Umbilical cord (tissue), 2 donors: ENCODE results near the gene PRKAB1. TPM values are rescaled to one million over a fixed set of nuclear protein-coding genes. Genes with fewer than 3 reads are reported as not detected.
A peak's percentile ranks its signal among the peaks of the same experiment; 100 is the strongest.
"Not testable (repeated sequence)": the region's sequence is repeated elsewhere in the genome, so short reads cannot be mapped to it uniquely, and the experiment has no call there.

Experiments
- DNase-seq: peaks from one replicate; pipeline ENCODE4 v3.0.0-alpha.2; 2015; ENCODE audit warnings: low spot score
- total RNA-seq: library from RNA; depleted of rRNA; stranded (reverse); fragments of >200 nt; gene quantifications from one replicate; pipeline ENCODE4 v1.2.3, GENCODE V29; 2014; ENCODE audit warnings: low replicate concordance; ENCODE audit not compliant: insufficient read depth

Gene PRKAB1, protein sequence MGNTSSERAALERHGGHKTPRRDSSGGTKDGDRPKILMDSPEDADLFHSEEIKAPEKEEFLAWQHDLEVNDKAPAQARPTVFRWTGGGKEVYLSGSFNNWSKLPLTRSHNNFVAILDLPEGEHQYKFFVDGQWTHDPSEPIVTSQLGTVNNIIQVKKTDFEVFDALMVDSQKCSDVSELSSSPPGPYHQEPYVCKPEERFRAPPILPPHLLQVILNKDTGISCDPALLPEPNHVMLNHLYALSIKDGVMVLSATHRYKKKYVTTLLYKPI
- total RNA-seq, result 16.1 TPM

DNA sequence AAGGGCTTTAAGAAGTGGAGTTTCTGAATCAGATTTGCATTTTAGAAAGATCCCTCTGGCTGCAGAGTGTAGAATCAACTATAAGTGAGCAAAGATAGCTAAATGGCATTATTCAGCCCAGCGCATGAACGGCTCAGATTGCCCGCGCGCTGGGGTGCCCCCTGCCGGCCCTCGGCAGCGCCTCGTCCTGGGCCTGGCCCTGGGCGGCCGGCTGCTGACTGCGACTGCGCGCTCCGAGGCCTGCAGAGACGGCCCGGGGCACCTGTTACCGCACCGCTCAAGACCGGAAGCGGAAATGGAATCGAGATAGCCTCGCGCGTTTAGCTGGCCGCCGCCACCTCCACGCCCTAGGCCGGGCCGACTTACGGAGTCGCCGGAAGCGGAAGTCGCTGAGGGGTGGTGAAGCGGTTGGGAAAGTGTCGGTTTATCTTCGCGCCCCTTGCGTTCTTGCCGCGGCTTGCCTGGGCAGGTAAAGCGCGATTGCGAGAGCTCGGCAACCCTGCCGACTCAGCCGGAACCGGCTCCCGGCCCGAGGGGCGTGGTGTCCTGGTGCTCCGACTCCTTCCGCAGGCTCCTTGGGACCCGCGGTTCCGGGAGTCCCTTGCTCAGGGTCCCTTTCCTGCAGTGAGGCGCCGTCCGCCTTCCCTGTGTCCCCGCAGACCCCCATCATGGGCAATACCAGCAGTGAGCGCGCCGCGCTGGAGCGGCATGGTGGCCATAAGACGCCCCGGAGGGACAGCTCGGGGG lies at the start of gene PRKAB1:
PRKAB1 (plus strand) TSS at position 557 of the 747 bp plus-strand sequence; CDS start at position 669, 112 bp downstream.
- DNase-seq, result peak; percentile 98

DNA sequence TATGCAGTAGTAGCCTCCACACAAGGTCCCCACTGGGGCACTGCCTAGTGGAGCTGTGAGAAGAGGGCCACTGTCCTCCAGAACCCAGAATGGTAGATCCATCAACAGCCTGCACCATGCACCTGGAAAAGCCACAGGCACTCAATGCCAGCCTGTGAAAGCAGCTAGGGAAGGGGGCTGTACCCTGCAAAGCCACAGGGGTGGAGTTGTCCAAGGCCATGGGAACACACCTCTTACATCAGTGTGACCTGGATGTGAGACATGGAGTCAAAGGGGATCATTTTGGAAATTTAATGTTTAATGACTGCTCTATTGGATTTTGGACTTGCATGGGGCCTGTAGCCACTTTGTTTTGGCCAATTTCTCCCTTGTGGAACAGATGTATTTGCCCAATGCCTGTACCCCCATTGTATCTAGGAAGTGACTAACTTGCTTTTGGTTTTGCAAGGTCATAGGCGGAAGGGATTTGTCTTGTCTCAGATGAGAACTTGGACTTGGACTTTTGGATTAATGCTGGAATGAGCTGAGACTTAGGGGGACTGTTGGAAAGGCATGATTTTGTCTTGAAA lies 49.5 kb upstream of the PRKAB1 start:
- not testable (repeated sequence) for DNase-seq

DNA sequence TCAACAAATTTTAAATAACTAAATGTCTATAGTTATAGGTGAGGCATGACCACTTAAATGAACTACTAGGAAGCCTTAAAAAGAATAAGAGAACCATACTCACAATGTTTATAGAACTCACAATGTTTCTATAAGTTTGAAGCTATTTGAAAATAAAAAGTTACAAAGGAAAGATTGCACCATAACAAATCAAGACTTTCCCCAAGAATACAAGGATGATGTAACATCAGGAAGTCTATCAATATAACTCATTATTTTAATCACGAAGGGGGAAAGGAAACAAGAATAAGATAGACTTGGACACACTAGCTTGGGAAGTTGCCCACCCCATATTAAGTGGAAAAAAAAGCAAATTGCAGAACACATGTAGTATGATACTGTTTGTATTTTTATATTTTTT lies 47.4 kb upstream of the PRKAB1 start:
- DNase-seq, result no peak

DNA sequence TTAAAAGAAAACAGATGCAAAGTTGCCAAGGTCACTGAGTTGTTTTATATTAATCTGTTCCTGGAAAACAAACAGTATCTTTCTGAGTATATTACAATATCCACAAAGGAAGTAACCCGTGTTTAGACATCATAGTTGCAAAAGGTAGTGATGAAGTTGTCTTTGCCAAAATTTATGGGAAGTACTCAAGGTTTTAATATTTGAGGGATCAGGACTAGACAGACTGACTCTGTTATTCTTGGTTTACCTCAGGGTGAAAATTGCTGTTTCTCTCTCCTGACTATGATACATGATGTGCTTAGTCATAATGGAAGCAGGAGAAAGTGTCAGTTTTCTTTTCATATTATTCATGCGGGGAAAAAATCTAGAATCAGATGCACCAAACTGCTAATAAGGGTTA lies 46.1 kb upstream of the PRKAB1 start:
- DNase-seq, result no peak

DNA sequence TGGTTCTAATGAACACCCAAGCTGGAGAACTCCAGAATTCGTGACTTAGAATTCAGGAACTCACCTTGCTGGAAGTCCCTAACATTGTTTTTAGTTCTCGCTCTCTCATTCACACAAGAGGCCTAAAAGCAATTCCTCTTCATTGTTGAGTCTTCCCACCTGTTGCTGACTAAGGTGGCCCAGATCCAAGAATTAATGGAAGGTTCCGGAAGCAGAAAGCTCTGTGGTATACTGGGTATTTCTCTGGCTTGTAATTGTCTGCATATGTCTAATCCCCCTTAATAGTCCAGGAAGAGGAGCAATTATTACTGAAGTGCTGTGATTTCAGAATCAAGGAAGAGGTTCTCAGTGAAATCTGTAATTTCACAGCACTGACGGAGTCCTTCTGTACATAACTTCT lies 43.0 kb upstream of the PRKAB1 start:
- DNase-seq, result no peak

DNA sequence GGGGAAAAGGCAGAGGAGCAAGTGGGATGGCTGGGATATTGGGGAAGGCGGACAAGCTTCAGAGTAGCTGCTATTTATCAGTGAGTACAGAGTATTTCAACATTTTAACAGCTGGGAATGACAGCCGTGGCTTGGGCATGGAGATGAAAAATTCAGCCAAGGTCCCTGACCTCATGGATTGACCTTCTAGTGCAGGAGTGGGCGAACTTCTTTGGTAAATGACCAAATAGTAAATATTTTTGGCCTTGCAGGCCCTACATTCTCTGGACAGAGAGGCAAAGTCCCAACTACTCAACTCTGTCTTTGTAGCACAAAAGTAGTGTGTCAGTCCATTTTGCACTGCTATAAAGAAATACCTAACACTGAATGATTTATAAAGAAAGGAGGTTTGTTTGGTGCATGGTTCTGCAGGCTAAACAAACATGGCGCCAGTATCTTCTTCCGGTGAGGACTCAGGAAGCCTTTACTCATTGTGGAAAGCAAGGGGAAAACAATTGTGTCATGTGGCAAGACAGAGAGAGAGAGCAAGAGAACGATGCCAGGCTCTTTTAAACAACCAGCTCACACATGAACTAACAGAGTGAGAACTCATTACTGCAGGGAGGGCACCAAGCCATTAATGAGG lies 40.8 kb upstream of the PRKAB1 start:
- DNase-seq, result no peak

DNA sequence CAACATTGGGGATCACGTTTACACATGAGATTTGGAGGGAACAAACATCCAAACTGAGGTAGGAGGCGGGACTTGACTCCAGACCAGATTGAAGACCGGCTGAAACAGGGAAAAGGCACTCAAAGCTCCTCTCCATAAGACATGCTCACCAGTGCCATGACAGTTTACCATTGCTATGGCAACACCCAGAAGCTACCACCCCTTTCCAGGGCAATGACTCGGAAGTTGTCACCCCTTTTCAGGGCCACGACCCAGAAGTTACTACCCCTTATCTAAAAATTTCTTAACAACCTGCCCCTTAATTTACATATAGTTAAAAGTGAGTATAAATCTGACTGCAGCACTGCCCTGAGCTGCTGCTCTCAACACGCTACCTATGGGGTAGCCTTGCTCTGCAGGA lies 40.2 kb upstream of the PRKAB1 start:
- no peak for DNase-seq

DNA sequence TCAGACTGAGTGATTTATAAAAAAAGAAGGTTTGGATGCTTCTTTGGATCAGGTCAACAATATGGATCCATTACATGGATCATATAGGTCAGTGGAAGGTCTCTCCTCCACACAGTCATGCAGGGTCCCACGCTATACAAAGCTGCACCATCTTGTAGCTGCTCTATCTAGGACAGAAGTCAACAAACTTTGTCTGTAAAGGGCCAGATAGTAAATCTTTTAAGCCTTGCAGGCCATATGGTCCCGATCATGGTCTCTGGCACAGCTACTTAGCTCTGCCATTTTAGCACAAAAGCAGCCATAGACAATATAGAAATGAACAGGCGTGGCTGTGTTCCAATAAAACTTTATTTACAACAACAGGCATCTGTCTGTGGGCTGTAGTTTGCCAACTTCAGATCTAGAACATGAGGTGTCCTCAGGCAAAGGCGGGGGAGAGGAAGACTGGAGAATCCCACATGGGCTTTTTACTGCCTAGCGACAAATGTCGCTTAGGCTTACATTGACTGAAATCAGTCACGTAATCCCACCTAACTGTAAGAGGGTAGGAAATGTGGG lies 37.6 kb upstream of the PRKAB1 start:
- DNase-seq, result no peak

DNA sequence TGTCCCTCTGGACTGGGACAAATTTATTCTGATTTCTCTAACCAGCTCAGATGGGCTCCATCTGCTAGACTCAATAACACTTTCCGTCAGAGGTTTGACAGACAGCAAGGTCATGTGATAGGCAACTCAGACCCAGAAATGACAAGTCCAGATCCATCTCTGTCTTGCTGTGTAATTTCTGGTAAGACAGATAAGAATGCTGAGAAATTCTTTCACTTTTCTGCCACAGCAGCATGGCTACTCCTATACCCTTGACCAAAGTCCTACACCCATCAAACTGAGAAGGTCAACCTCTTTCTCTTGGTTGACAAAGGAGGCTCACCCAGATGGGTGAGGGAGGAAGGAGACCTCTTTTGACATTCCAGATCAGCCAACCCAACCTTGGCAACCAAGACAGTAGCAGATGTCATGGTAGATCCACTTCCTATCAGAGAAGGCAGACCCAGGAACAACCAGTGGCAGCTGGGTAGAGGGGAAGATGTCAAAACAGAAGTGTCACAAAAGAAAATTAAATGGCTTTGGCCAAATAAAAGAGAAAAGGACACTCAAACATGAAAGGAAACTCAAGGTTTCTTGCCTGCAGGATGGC lies 36.9 kb upstream of the PRKAB1 start:
- DNase-seq, result no peak

DNA sequence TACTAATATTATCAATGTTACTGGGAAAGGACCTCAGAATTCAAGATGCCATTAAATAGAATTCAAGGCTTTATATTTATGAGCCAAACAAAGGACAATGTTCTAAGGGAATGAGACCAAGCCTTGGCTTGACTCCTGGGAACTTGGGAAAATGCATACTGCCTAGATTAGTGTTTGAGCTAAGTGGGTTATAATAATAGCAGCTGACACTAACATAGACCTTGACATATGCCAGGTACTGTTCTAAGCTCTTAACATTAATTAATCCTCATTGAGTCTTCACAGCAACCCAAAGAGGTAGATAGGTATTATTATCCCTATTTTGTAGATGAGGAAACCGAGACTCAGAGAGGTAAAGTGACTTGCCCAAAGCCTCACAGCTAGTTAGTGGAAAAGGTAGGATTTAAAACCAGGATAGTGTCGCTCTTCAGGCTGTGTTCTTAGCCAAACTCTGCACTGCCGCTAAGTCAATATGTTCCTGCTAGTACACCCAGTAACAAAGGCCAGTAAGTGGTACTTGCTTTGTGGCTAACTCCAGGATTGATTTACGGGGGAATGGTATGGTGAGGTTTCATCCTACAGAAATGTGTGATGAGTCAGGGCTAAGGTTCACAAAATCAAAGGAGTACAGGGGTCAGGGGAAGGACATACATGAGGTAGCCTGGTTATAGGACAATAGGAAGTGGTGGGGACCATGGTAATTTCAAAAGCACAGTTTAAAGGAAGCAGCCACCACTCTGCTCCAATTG lies 35.8 kb upstream of the PRKAB1 start:
- no peak for DNase-seq

DNA sequence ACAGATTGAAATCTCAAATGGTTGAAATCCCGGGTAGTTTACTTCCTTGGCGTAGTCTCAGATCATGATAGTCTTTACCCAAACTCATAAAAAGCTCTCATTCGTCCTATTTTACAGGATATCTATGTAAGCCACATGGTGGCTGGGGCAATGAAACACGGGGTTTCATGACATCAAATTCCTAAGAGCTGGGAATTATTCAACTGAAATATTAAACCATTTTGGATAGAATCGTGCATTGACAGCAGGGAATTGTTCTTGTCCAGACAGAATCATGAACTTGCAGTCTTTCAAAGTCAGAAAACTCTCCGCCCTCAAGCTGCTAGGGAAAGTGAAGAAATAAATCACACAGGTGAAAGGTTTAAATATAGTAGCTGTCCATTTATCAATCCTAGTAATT lies 33.2 kb upstream of the PRKAB1 start:
- DNase-seq, result no peak

DNA sequence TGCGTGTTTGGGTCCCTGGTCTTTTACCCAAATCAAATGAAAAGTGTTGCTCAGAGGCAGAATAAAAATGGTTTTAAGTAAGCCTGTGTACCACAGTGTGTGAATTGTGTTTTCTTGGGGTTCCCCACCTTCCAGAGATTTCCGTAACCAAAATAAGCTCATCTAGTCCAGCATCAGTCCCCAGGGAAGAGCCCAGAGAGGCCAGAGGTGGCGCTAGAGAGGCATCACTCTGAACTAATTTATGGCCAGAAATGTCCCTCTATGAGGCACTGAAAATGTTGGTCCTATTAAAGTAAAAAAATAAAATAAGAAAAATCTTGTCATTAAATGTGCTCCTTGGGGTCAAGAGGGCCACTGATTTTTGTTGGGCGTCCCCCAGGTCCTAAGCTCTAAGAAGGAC lies 24.9 kb upstream of the PRKAB1 start:
- DNase-seq, result no peak

DNA sequence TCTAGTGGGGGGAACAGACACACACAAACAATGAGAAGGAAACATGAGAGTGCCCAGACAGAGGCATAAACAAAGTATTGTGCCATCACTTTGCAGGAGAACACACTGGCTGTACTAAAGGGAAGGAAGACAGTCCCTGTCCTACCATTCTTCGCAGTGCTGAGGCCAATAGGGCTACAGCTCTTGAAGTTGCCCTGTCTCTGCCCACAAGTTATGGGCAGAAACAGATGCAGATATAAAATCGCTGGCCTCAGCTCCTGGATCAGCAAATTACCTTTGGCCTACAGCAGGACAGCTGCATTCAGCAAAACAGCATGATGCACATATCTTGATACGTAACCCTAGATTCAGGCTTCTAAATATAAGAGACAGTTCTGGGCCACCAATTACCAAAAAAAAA lies 23.0 kb upstream of the PRKAB1 start:
- DNase-seq, result no peak

DNA sequence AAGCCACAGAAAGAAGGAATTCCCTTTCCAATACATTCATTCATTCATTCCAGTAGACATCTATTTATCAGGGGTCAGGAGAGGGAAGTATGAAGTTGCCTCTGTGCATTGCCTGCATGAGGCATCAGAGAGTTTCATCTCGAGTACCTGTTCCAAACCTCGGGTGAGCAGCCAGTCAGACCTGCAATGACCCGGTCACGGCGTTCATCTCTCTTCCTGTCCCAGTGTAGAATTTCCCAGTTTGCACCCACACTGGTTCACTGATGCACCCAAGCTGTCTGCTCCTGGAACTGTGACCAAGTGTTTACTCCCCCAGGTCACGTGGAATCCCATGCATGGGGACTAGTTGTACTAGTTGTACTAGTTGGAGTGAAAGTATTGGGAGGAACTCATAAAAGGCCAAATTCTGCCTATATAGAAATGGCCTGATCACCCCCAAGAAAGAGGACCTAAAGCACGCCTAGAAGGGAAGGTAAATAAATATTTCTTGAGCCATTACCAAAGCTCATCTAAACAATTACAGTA lies 22.3 kb upstream of the PRKAB1 start:
- no peak for DNase-seq

DNA sequence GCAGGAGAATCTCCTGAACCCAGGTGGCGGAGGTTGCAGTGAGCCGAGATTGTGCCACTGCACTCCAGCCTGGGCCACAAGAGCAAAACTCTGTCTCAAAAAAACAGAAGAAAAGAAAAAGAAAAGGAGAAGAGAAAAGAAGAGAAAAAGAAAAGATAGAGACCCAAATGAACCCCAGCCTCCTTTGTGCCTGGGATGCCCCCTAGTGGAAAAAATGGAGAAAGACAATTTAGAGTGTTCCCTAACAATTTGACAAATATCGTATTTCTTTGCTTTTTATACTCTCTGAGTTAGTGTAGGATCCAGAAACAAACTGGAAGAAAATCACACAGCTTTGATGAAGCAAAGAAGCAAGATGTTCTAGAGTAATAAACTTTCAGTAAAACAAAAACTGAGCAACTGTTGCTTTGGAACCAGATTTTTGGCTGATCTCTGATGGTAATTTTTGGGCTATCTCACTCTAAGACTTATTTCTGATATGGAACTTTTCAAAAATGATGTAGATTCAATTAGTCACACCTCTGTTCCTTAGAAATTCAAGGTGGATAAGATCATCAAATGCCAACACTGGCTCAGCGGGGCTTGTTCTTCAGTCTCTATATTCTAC lies 18.6 kb upstream of the PRKAB1 start:
- DNase-seq, result no peak

DNA sequence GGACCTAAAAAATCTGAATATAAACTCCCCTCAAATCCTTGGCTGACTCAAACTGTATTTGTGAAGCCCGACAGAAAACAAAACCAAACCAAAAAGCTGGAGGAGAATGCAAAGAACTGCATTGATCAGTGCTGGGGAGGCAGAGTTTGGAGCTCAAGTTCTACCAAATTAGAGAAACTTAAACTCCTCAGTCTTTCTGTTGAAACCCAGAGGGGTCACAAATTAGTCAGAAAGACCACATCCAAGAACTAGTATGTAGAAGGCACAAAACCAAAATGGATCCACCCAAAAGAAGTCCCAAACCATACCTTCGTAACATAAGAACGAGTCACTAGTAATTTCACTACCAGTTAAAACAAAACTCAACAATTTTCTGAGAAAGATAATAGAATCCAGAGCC lies 15.3 kb upstream of the PRKAB1 start:
- no peak for DNase-seq

DNA sequence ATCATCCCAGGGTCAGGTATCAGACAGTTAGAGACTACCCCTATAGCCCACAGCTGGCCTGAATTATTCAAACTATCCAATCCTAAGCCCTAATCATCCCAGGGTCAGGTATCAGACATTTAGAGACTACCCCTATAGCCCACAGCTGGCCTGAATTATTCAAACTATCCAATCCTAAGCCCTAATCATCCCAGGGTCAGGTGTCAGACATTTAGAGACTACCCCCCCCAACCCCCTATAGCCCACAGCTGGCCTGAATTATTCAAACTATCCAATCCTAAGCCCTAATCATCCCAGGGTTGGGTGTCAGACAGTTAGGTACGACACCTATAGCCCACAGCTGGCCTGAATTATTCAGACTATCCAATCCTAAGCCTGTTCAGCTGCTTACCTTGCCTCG lies 10.9 kb upstream of the PRKAB1 start:
- DNase-seq, result not testable (repeated sequence)

DNA sequence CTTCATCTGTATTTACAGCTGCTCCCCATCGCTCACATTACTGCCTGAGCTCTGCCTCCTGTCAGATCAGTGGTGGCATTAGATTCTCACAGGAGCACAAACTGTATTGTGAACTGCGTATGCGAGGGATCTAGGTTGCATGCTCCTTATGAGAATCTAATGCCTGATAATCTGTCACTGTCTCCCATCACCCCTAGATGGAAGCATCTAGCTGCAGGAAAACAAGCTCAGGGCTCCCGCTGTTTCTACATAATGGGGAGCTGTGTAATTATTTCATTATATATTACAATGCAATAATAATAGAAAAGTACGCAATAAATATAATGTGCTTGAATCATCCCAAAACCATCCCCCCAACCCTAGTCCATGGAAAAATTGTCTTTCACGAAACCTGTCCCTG lies 9.8 kb upstream of the PRKAB1 start:
- not testable (repeated sequence) for DNase-seq

DNA sequence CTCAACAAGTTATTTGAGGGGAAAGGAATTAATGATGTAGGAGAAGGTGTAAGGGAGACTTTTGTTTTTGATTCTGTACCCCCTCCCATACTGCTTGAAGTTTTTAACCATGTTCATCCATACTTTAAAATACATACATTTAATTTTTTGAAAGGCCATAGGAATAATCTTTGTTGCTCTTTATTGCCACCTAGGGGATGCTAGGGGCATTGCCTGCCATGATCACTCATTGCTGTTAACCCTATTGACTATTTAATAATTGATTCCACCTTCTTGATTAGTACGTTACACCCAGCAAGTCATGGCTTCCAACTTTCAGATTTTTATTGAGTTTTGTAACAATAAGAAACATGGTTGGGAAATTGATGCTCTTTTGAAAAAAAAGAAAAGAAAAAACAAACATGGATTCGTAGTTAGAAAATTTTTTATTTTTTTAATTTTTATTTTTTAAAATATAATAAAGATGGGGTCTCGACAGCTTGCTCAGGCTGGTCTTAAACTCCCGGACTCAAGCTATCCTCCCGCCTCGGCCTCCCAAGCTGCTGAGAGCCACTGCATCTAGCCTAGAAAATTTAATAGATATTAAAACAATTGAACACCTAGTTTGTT lies 8.5 kb upstream of the PRKAB1 start:
- DNase-seq, result peak; percentile 40

DNA sequence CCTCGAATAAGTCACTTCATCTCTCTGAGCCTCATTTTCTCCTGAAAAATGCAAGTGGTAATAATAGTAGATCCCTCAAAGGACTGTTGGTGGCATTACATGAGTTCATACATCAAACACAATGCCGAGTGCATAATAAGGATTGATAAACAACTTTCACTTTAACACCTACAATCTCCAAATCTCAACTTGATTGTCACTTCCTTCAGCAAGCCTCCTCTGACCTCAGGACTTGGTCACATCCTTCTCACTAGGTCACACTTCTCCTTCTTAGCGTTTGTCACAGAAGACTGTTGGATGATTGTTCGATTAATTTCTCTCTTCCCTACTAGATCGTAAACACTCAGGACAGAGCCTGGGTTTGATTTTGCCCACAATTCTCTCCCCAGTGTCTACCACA lies 7.9 kb upstream of the PRKAB1 start:
- no peak for DNase-seq
